Measurements from ENCODE around the gene DOK4.

Gene DOK4

DNA sequence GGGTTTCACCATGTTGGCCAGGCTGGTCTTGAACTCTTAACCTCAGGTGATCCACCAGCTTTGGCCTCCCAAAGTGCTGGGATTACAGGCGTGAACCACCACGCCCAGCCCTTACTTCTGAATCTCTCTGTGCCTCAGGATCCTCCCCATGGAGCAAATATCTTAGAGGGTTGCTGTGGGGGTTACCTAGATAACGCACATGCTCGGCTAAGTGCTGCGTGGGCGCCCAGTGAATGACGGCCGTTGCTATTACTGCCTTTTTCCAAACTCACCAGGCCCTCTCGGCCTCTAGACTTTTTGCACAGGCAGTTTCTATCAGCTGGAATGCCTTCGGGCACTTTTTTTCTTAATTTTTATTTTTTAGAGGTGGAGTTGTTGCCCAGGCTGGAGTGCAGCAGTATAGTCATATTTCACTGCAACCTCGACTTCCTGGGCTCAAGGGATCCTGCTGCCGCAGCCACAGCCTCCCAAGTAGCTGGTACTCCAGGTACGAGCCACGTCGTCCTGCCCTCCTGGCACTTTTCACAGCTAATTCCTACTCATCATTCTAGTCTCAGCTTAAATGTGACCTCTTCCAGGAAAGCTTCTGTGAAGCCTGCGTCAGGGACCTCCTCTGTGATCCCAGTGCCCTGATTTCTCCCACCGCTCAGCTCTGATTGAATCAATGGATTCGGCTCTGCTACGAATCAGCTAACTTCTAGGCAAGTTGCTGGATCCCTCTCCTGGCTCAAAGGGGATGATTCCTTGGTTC, 41.5 kb upstream of the DOK4 start:
- Histone ChIP-seq H3K4me3 (ENCODE audit: low read length) (no peak overlapping the region), H3F3A (ENCODE audit: control insufficient read depth, insufficient read depth) (peaks cover 14% of the 10 kb centered on the region), H3K79me2 (ENCODE audit: control insufficient read depth, low read length) (no peaks in the 10 kb centered on the region), H3K9me2 (replicated peaks; ENCODE audit: control insufficient read depth, low read length) (no peaks in the 10 kb centered on the region), H3K4me2 (ENCODE audit: low read length) (no peak overlapping the region), H3K27ac (ENCODE audit: low read depth, low read length) (no peak overlapping the region), H3K27me3 (ENCODE audit: control insufficient read depth, low read length) (no peaks in the 10 kb centered on the region), H3K4me1 (ENCODE audit: control insufficient read depth, low read length) (peaks cover 59% of the 10 kb centered on the region), H3K36me3 (ENCODE audit: control insufficient read depth, low read length) (no peaks in the 10 kb centered on the region), H3K9me3 (ENCODE audit: control insufficient read depth, insufficient read depth, low read length) (no peaks in the 10 kb centered on the region), H4K20me1 (ENCODE audit: control insufficient read depth, insufficient read depth, low read depth, low read length) (no peaks in the 10 kb centered on the region)
- TF ChIP-seq, protein P1, sequence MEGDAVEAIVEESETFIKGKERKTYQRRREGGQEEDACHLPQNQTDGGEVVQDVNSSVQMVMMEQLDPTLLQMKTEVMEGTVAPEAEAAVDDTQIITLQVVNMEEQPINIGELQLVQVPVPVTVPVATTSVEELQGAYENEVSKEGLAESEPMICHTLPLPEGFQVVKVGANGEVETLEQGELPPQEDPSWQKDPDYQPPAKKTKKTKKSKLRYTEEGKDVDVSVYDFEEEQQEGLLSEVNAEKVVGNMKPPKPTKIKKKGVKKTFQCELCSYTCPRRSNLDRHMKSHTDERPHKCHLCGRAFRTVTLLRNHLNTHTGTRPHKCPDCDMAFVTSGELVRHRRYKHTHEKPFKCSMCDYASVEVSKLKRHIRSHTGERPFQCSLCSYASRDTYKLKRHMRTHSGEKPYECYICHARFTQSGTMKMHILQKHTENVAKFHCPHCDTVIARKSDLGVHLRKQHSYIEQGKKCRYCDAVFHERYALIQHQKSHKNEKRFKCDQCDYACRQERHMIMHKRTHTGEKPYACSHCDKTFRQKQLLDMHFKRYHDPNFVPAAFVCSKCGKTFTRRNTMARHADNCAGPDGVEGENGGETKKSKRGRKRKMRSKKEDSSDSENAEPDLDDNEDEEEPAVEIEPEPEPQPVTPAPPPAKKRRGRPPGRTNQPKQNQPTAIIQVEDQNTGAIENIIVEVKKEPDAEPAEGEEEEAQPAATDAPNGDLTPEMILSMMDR (IDR thresholded peaks at IDR 0.05; ENCODE audit: low read depth, low read length, poor library complexity, severe bottlenecking) = no peak
- TF ChIP-seq EZH2phosphoT487 (IDR thresholded peaks at IDR 0.05; ENCODE audit: borderline replicate concordance, low read length) = no peak

DNA sequence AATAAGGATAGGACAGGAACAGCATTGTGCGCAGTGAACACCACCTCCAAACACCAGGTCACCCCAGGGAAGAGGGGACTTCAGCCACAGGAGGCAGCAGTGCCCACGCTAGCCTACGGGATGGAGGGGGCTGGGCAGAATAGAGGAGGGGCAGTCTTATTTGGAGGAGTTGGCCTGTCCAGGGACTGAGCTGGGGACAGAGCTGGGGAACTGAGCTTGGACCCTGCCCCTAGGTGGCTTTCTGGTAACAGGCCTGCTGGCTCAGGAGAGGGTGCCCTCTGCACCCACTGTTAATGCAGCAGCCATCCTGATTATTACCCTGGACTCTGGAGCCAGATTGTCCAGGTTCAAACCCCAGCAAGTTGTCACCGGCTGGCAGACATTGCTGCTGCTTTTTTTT, 40.7 kb upstream of the DOK4 start:
- no peaks in the 10 kb centered on the region for H3K27me3 ChIP-seq (ENCODE audit: control insufficient read depth, low read length)
- no peak for TF ChIP-seq EZH2phosphoT487 (IDR thresholded peaks at IDR 0.05; ENCODE audit: borderline replicate concordance, low read length)
- TF ChIP-seq, protein P1 (IDR thresholded peaks at IDR 0.05; ENCODE audit: low read depth, low read length, poor library complexity, severe bottlenecking) = no peak

DNA sequence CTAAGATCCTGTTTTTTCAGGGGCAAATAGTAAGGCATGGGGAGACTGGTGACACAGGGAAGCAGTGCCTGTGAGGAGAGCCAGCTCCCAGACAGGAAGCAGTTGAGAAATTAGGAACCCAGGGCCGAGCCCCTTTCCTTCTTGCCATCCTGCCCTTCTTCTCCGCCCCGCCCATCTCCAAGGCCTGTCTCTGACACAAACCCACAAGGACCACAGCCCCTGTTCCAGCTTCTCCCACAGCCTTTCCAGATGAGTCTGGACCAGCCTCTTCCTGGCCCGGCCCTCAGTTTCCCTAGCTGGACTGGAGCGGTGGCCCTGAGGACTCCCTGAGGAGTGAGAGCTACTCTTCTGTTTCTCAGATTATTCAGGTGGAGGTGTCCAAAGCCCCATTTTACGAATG, 40.2 kb upstream of the DOK4 start:
- Histone ChIP-seq H3K79me2 (ENCODE audit: control insufficient read depth, low read length) (no peaks in the 10 kb centered on the region), H3K4me3 (ENCODE audit: low read length) (no peak overlapping the region), H3K27me3 (ENCODE audit: control insufficient read depth, low read length) (no peaks in the 10 kb centered on the region), H3K4me1 (ENCODE audit: control insufficient read depth, low read length) (peaks cover 60% of the 10 kb centered on the region), H3K27ac (ENCODE audit: low read depth, low read length) (no peak overlapping the region), H4K20me1 (ENCODE audit: control insufficient read depth, insufficient read depth, low read depth, low read length) (no peaks in the 10 kb centered on the region), H3K9me2 (replicated peaks; ENCODE audit: control insufficient read depth, low read length) (no peaks in the 10 kb centered on the region), H3K9me3 (ENCODE audit: control insufficient read depth, insufficient read depth, low read length) (no peaks in the 10 kb centered on the region), H3F3A (ENCODE audit: control insufficient read depth, insufficient read depth) (peaks cover 20% of the 10 kb centered on the region), H3K4me2 (ENCODE audit: low read length) (no peak overlapping the region), H3K36me3 (ENCODE audit: control insufficient read depth, low read length) (peaks cover 4% of the 10 kb centered on the region; the same call in 1 of the 2 replicates)
- TF ChIP-seq, protein P1 (IDR thresholded peaks at IDR 0.05; ENCODE audit: low read depth, low read length, poor library complexity, severe bottlenecking) = no peak
- TF ChIP-seq EZH2phosphoT487 (IDR thresholded peaks at IDR 0.05; ENCODE audit: borderline replicate concordance, low read length) = no peak

More for the DNA sequence above, 40.7 kb upstream of the DOK4 start:
- H3K4me2 ChIP-seq (ENCODE audit: low read length) = no peak overlapping the region
- no peaks in the 10 kb centered on the region for H3K9me2 ChIP-seq (replicated peaks; ENCODE audit: control insufficient read depth, low read length)
- H3K36me3 ChIP-seq (ENCODE audit: control insufficient read depth, low read length) = peaks cover 4% of the 10 kb centered on the region; the same call in 1 of the 2 replicates
- no peaks in the 10 kb centered on the region for H3K9me3 ChIP-seq (ENCODE audit: control insufficient read depth, insufficient read depth, low read length)
- no peak overlapping the region for H3K27ac ChIP-seq (ENCODE audit: low read depth, low read length)
- peaks cover 20% of the 10 kb centered on the region for H3F3A ChIP-seq (ENCODE audit: control insufficient read depth, insufficient read depth)
- no peak overlapping the region for H3K4me3 ChIP-seq (ENCODE audit: low read length)
- no peaks in the 10 kb centered on the region for H3K79me2 ChIP-seq (ENCODE audit: control insufficient read depth, low read length)
- H3K4me1 ChIP-seq (ENCODE audit: control insufficient read depth, low read length) = peaks cover 59% of the 10 kb centered on the region
- no peaks in the 10 kb centered on the region for H4K20me1 ChIP-seq (ENCODE audit: control insufficient read depth, insufficient read depth, low read depth, low read length)

Data from DOHH2 (cell line).